Type B pancreatic cell (in vitro differentiated cells): Measurements from ENCODE around the gene ZNF729. TPM values are rescaled to one million over a fixed set of nuclear protein-coding genes. Genes with fewer than 3 reads are reported as not detected.

Source experiments
- DNase-seq: peaks from one replicate; pipeline ENCODE4 v3.0.0; 2021; ENCODE audit warnings: mixed read lengths; ENCODE audit not compliant: unreplicated experiment; ENCODE audit errors: extremely low spot score
- H3K27ac Mint-ChIP-seq: 2 replicates; pipeline ENCODE4 v1.8.0; 2021; ENCODE audit warnings: mild to moderate bottlenecking, mixed read lengths
- H3K27me3 Mint-ChIP-seq: 2 replicates; pipeline ENCODE4 v1.8.0; 2021; ENCODE audit warnings: mixed read lengths
- H3K36me3 Mint-ChIP-seq: 2 replicates; pipeline ENCODE4 v1.8.0; 2021; ENCODE audit warnings: mixed read lengths
- H3K4me1 Mint-ChIP-seq: one replicate; pipeline ENCODE4 v1.8.0; 2021; ENCODE audit warnings: mixed read lengths; ENCODE audit not compliant: unreplicated experiment
- H3K4me3 Mint-ChIP-seq: 2 replicates; pipeline ENCODE4 v1.8.0; 2021; ENCODE audit warnings: mild to moderate bottlenecking, mixed read lengths
- H3K9me3 Mint-ChIP-seq: 2 replicates; pipeline ENCODE4 v1.8.0; 2021; ENCODE audit warnings: mixed read lengths
- CTCF ChIP-seq: fragments of 200-600 bp; sonication (generic); conservative IDR thresholded peaks from 2 replicates; pipeline ENCODE4 v1.5.0; 2021; ENCODE audit warnings: antibody characterized with exemption, mild to moderate bottlenecking
- total RNA-seq: library from RNA; stranded (reverse); gene quantifications from 2 replicates; pipeline ENCODE4 v1.2.1, GENCODE V29; 2021; ENCODE audit warnings: low replicate concordance

ZNF729 gene
- total RNA-seq, 1 donor from 2014 or later: not detected

GRCh38 chr19:22332924-22333323 is 46.7 kb downstream of the ZNF729 start:
- Mint-ChIP-seq H3K27ac (no peak overlapping the region), H3K36me3 (no peaks in the 10 kb centered on the region), H3K9me3 (peaks cover 40% of the 10 kb centered on the region), H3K4me3 (no peak overlapping the region), H3K4me1 (no peaks in the 10 kb centered on the region), H3K27me3 (no peaks in the 10 kb centered on the region)
- TF ChIP-seq CTCF: no peak
- no peak for DNase-seq

- Mint-ChIP-seq H3K27ac (no peak overlapping the region), H3K36me3 (no peaks in the 10 kb centered on the region), H3K9me3 (peaks cover 29% of the 10 kb centered on the region), H3K27me3 (no peaks in the 10 kb centered on the region), H3K4me3 (no peak overlapping the region), H3K4me1 (no peaks in the 10 kb centered on the region)
- DNase-seq: no peak
- TF ChIP-seq CTCF: no peak
Observed at GRCh38 chr19:22335716-22336115, 49.5 kb downstream of the ZNF729 start.

GRCh38 chr19:22354665-22355064 is 68.4 kb downstream of the ZNF729 start:
- no peak for DNase-seq
- no peaks in the 10 kb centered on the region for H3K27me3 Mint-ChIP-seq
- peaks cover 8% of the 10 kb centered on the region for H3K9me3 Mint-ChIP-seq
- TF ChIP-seq CTCF: no peak
- no peaks in the 10 kb centered on the region for H3K4me1 Mint-ChIP-seq
- H3K27ac Mint-ChIP-seq: no peak overlapping the region
- H3K36me3 Mint-ChIP-seq: no peaks in the 10 kb centered on the region
- no peak overlapping the region for H3K4me3 Mint-ChIP-seq

Other genes starting within 250 kb of the ZNF729 start
- gene ZNF257, start 234.0 kb upstream of the ZNF729 start, total RNA-seq: not detected in 2 replicates
- gene ZNF676, start 89.5 kb upstream of the ZNF729 start, total RNA-seq: not detected in 2 replicates
- not detected in 2 replicates for gene ZNF98, start 135.9 kb downstream of the ZNF729 start, total RNA-seq